ENCODE measurements around the gene PIK3C2G.

DNA sequence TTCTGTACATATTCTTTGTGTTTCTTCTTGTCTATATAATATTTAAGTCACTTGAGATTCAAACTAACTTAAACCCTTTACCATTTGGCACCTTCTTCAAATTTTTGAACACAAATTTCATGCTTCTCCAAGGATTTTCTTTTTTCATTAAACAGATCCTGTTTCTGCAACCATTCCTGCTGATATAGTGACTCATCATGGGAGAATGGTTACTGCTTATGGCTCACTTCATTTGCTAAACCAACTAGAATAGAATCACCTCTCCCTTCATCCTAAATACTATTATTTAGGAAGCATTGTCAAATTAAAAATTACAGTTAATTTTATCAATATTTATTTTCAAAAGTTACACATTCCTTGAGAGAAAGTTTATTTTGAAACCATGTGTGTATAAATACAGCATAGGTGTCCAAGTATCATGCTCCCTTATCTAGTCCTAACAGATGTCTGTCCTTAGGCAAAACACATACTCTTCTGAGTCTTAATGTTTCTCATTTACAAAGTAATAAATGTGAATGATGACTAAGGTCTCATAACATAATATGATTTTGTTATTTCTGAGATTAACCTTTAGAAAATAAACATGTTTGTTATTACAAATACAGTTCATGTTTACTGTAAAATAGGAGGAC is 435.8 kb downstream of the PIK3C2G start:
- TF ChIP-seq EZH2 (IDR thresholded peaks at IDR 0.05; ENCODE audit: borderline replicate concordance, low read depth, low read length, severe bottlenecking) = no peak
- TF ChIP-seq, protein P1, sequence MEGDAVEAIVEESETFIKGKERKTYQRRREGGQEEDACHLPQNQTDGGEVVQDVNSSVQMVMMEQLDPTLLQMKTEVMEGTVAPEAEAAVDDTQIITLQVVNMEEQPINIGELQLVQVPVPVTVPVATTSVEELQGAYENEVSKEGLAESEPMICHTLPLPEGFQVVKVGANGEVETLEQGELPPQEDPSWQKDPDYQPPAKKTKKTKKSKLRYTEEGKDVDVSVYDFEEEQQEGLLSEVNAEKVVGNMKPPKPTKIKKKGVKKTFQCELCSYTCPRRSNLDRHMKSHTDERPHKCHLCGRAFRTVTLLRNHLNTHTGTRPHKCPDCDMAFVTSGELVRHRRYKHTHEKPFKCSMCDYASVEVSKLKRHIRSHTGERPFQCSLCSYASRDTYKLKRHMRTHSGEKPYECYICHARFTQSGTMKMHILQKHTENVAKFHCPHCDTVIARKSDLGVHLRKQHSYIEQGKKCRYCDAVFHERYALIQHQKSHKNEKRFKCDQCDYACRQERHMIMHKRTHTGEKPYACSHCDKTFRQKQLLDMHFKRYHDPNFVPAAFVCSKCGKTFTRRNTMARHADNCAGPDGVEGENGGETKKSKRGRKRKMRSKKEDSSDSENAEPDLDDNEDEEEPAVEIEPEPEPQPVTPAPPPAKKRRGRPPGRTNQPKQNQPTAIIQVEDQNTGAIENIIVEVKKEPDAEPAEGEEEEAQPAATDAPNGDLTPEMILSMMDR (IDR thresholded peaks at IDR 0.05; ENCODE audit: borderline replicate concordance, extremely low read depth, low read length, poor library complexity, severe bottlenecking) = no peak

Measured in DND-41 (cell line).